Activated T-cell treated with anti-CD3 and anti-CD28 coated beads for 24 hours (primary cell): ENCODE measurements around the gene ZNF76.

Experiments used
- DNase-seq: peaks from one replicate; pipeline ENCODE4 v3.0.0-alpha.2; 2020; ENCODE audit warnings: low read depth

The ZNF76 gene

DNA sequence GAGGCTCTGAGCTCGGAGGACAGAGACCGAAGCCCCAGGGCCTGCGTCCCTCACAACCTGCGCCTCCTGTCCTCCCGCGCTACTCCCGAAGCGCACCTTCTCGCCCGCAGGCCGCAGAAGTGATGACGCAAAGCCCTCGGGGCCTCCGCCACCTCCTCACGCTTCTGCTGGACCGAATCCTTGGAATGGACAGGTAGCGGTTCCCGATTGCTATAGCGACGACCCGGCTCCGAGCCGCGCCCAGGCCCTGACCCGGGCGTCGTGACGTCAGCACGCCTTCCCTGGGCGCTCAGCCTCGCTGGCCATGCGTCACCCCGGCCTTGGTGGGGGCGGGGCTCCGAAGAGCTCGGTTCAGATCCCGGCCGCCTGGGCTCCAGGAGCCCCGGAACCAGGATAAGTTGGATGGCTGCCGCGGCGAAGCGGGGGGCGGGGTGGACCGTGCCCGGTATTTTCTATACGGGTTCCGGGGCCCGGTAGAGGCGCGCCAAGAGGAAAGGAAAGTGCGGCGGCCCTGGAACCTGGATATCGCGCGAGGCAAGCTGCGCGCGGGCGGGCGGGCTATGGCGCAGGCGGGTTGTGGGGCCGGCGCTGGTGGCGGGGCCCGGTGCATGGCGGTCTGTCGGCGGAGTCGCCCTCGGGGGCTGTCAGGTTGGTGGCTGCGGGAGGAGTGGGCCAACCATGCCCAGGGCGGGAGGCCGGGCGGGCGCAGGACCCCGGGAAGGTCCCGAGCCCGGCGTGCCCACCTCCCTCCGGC, at the start of gene ZNF76:
ZNF76 (plus strand) TSS at position 542 of the 754 bp plus-strand sequence. CDS start 21,417 bp downstream, outside the sequence.
- DNase-seq = peak; percentile 89

DNA sequence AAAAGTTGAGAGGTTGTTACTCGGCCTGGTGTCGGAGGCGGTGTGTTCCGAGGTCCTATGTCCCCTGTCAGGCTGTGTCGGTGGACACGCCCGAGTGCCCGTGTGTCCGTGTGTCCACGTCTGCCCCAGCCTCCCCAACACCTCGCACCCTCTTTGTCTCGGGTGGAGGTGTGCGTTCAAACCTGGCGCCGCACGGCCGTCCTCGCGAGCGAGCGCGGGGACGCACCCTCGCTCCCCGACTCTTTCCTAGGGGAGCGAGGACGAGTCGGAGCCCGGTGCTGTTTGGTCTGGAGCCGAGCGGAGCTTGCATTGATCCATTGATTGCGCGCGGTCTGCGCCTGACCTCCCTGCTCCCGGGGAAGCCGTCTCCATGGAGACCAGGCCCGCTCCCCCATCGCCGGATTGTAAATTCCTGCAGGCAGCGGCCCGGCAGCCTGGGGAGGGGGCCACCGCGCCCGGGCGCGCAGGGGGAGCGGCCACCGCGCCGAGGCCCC, 46.2 kb upstream of the ZNF76 start:
- no peak for DNase-seq

DNA sequence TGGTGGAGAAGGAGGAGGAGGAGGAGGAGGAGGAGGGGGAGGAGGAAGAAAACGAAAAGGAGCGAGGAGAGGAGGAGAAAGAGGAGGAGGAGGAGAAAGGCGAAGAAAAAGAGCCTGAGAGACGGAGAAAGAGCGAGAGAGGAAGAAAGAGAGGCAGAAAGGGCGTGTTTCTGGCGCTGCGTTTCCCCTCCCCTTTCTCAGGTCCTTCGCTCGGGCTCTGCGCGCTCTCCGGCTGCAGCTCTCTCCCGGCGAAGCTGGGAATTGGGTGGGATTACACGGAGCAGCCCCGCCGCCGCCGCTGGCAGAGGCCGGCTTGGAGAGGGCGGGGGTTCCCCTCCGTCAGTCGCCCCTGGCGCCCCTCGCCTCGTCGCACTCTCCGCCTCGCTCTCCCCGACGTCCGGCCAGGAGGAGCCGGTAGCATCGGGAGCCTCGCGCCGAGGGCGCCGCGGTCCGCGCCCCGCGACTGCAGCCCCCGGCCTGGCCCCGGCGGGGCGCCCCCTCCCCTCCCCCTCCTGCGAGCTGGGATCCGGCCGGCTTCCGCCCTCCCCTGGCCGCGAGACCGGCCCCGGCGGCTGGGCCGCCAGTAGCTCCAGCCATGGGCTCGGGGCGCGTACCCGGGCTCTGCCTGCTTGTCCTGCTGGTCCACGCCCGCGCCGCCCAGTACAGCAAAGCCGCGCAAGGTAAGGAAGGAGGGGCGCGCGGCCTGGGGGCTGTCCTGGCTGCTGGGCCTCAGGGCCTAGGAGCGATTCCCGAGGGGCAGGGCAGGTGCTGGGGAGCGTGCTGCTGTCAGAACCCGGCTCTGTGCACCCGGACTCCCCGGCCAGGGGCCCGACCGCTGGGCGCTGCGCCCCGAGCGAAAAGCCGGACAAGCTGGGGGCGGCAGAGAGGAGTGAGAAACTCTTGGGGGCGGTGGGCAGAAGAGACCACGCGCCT, 45.4 kb upstream of the ZNF76 start, which contains the start of gene SCUBE3:
SCUBE3 (plus strand) TSS at position 133 of the 933 bp plus-strand sequence; CDS start at position 596, 463 bp downstream.
- no peak for DNase-seq

DNA sequence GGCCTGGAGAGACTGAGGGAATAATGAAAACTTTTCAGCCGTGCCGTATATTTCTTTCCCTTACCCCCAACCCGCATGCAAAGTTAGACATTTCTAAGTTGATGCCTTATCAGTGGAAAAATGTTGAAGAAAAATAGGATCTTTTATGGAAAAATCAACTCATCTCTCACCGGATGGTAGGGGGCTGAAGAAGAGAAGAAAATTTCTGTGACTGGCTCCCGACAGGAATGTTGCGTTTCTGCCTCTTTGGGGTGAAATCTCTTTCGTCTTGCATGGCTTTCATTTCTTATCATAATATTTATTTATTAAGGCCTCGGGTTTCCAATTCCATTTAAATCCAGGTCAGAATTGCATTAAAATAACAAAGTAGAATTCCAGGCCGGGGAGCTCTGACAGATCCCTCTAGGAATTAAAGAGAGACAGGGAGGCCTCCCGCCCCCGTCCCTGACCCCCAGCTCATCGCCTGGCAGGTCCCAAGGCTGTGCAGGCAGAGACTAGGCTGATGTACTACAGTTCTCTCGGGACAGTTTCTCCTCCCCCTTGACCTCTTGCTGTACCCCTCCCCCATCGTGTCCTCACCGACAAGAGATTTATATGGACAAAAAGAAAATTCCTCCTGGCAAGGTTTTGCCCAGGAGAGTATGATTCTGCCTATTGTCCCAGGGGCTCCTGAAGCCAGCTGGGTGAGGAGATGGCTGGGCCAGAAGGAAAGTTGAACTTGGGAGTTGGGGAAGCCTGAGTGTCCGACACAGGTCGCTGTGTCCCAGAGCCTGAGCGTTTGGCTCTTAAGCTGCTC, 44.5 kb upstream of the ZNF76 start:
- DNase-seq = no peak

DNA sequence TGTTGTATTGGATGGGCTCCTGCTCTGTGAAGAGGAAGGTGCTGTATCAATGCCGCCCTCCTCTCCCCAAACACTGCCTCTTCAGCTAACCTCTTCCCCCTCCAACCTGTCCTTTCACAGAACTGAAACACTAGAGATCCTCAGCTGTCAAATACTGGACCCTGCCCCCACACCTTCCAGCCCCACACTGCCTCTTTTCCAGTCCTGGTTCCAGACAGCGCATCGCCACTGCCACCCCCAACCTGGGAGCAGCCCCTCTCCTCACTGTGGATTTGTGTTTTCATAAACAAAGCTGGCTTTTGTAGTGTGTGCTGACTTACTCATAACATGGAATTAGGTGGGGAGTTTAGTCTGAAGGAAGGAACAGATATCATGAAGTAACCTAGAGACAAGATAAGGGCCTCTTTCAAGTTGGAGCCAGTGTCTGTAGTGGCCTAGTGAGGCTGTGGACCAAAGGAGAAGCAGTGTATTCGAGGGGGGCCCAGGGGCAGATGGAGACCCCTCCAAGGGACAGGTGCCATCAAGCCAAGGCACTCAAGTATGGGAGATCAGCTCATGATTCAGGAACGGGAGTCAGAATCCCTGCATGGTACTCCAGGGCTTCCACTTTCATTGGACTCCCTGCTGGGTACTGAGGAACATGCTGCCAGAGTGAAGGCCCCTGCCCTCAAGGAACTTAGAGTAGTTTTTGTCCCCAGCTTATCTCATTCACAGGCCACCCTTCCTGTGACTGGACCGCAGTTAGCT, 43.7 kb upstream of the ZNF76 start:
- DNase-seq = no peak

DNA sequence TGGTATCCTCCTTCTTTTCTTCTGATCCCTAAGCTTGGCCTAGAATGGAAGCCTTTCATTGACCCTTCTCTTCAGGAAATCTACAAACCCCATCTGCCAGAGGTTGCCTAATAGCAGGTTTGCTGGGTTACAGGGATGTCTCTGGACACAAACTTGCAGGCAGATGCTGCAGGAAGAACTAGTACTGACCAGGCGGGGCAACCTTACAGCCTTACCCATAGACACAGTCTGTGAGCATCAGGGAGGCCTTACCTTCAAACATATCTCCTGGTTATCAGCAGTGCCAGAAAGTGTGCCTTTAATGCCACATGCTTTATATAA, 43.2 kb upstream of the ZNF76 start:
- no peak for DNase-seq

DNA sequence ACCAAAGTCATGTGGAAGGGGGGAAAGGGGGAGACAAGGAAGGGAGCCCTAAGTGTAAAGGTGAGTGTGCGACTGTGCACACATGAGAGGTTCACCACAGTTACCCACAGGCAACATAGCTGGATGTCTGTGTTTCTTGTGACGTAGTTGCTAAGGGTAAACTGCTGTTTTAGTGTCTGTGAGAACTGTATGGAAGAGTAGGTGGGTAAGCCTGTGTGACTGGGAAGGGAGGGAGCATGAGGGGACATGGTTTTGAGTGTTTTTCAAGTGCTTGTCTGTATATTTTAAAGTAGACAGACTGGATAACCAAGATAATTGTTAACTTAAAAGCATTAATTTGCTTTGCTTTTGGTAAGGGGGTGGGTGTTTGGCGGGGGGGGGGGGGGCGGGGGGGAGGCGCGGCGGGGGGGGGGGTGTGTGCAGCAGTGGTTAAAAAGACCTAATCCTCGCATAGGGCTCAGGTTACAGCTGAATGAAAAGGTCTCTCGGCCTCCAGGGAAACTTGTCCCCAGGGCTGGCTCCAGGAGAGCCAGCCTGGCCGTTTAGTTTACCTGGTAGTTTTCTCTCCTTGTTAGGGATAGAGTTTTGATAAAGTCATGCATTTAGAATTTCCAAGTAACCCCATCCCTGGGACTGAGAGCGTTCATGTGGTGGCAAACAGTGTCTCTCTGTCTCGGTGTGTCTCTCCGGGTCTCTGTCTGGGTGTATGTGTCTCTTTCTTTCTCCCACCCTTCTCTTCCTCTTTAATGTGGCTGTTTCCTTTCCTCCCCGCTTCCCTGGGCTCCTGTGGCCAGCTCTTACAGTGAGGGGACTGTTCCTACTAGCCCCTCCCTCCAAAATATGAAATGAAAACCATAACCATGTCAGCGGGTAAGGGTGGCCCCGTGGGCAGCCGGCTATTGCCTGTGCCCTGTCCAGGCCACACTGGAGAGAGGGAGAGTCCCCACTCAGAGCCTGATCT, 42.4 kb upstream of the ZNF76 start:
- DNase-seq = no peak

DNA sequence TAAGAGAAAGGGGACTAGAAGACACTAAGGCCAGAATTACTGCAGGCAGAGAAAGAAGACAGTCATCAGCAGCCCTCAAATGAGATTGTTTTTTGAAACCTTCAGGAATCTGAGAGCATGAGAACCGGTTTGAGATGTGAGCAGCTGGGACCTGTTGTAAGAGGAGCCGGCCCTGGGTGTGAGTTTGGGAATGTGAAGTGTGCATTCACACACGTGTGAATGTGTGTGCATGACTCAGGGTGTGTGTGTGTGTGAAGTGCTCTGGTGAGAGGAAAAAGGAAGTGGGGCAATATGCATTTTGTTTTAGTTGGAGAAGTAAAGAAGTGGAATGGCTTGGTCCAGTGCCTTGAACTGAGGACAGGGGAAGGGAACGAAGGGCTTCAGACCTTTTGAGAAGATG, 41.5 kb upstream of the ZNF76 start:
- no peak for DNase-seq

DNA sequence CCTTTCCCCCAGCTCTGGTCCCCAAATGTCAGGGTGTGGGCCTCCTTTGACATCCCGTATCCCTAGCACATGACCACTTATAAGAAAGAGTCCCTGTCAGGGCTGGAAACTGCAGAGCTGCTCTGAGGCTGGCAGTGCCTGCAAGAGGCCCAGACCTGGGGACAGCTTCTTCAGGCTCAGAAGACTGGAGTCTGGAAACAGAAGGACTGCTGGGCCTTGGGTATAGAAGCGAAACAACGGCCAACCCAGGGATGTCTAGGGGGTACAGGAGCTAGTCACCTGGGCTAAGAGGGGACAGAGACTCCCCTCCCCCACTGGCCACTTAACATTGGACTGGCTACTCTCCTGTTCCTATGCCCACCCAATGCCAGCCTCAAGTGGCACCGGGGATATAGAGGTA, 41.1 kb upstream of the ZNF76 start:
- DNase-seq = no peak

DNA sequence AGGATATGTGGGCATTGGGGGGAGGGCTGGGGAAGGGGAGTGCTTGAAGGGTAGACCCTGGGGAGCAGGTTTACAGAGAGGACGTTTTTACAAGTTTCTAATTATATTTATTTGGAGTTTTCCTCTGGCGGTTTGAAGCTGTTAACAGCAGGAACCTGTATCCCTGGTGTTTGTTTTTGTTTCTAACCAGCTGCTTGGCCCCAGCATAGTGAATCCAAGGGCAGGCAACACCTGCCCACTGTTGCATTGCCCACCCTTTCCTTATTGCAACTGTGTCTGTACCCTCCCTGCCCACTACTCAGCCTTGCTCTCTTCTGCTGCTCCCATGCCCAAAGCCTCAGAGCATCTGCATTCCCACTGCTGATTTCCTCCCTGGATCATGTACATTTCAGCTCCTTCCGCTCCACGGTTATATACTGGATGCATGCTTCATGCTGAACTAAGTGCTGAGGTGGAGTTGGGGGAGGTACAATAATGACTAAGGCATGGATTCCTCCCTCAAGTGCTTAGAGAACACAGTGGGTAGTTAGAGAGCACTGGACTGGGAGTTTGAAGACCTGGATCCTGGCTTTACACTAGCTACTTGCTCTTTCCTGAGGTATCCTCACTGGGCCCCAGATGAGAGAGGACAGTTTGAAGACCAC, 39.7 kb upstream of the ZNF76 start:
- DNase-seq = no peak

DNA sequence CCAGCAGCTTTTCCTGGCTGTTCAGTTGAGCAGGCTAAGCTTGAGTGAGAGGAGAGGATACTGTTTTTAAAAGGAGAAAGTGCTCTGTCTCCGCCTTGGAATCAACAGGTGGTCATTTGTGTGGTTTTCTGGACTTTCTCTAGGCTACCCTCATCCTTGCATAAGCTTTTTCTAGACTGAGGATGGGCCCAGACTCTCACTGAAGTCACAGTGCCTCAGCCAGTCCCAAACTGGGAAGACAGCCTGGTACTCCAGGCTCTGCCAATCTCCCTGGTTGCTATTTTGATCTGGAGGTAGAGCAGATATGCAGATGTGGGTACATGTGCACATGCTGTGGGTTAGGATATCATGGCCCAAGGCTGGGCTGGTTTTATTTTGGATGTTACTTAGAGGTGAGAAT, 38.8 kb upstream of the ZNF76 start:
- DNase-seq = no peak

DNA sequence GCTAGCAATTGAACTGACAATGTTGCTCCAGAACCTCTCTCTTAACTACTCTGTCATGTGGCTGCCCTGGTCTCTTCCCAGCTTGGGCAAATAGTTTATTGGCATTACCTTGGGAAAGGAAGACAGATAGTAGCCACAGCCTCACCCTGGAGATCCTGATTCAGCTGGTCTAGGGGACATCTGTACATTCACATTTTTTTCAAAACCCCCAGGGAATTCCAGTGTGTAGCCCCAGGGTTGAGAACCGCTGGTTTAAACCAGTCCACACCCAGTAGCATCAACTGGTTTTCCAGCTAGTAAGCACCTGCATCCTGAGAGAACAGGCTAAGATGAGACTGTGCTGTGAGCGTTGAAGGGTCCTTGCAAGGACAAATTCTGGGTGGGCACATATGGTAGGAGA, 36.1 kb upstream of the ZNF76 start:
- no peak for DNase-seq

DNA sequence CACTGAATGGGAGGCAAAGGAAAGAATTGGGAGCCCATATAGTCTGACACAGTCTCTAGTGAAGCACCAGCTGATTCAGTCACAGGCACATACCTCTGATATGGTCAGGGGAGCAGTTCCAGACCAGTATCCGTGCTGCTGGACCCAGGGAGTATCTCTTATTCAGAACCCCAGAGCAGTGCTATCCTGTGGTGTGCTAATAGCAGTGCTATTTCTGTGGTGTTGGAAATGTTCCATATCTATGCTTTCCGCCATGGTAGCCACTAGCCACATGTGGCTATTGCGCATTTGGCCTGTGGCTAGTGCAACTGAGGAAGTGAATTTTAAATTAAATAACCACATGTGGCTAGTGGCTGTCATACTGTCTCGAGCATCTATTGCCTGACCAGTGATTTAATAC, 34.8 kb upstream of the ZNF76 start:
- no peak for DNase-seq

DNA sequence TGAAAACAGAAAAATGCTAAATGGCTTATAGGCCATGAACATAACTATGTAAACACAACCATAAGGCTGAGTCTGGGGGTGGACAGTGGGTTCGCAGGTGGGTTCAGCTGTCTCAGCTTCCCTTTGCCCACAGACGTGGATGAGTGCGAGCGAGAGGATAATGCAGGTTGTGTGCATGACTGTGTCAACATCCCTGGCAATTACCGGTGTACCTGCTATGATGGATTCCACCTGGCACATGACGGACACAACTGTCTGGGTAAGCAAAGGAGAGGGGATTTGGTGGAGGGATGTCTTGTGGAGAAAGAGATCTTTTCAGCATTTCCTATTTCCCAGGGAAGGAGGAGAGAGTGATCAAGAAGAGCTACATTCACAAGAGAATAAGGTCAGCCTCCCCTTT, 31.1 kb upstream of the ZNF76 start:
- DNase-seq = no peak

DNA sequence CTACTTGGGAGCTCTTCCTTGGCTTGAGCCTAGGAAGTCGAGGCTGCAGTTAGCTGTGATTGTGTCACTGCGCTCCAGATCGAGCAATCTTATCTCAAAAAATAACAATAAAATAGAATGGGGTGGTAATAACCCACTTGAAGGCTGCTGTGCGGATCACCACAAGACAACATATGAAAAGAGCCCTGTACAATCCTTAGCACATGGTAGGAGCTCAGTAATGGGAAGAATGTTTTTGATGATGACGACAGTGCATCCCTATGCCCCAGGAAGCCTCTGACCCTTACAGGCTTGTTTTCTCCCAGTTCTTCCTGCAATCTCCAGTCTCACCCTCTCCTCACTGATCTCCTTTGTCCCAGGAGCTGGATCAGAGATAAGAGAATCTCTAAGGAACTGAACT, 30.2 kb upstream of the ZNF76 start:
- DNase-seq = no peak

DNA sequence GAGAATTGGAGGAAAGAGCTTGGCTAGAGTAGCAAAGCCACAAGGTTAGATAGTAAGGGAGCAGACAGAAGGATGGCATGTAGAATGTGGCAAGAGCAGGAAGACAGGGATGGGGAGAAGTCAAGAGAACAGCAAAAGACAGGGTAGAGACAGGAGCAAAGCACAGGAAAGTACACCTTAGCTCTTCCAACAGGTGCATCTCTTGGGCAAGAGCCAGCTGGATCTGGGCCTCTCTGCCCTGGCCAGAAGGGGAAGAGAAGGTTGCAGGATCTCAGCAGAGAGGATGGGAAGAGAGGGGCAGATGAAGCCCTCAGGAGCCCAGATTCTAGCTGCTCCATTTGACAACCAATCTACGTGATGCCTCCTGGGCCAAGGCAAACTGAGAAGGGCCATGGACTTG, 29.0 kb upstream of the ZNF76 start:
- no peak for DNase-seq

DNA sequence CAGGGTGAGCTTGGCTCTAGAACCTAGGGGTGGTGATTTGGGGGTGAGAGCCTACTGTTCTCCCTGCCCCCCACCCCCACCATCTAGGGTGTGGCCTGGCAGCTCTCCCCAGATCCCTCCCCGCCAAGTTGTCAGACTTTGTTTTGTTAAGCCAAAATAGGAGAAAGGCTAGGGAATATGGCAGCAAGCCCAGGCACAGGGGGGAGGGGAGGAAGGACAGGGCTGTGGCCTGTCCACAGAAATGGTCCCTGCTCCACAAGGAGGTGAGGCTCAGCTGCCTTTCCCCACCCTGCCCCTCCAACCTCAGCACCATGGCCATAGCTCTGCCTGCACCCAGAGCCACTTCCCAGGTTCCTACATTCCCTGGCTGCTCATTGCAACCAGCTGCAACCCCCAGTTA, 28.6 kb upstream of the ZNF76 start:
- no peak for DNase-seq

DNA sequence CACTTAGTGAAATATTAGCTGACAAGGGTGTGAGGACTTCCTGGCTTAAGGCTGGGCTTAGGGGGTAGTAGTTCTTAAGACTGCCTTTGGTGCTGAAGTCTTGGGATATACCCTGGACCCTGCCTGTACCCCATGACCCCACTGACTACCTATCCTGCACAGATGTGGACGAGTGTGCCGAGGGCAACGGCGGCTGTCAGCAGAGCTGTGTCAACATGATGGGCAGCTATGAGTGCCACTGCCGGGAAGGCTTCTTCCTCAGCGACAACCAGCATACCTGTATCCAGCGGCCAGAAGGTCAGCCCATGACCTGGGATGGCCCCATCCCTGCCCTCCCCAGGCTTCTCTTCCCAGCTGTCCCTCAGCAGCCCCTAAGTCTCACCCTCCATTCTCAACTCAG, 28.0 kb upstream of the ZNF76 start:
- no peak for DNase-seq

DNA sequence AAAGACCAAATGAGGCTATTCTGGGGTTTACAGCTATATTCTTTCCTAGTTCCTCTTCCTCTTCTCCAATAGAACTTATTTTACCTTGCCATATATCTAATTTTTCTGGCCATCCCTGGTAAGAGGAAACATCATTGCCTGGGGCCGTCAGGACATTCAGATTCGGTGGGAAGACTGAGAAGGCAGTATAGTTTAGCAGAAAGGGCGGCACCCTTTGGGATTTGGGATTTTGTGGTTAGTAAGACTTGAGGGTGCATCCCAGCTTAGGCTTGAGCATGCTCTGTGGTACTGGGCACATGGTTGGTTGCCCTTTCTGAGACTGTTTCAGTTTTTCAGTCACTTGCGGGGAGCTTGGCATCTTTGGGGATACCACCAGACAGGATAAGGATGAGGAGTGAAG, 24.6 kb upstream of the ZNF76 start:
- DNase-seq = no peak

DNA sequence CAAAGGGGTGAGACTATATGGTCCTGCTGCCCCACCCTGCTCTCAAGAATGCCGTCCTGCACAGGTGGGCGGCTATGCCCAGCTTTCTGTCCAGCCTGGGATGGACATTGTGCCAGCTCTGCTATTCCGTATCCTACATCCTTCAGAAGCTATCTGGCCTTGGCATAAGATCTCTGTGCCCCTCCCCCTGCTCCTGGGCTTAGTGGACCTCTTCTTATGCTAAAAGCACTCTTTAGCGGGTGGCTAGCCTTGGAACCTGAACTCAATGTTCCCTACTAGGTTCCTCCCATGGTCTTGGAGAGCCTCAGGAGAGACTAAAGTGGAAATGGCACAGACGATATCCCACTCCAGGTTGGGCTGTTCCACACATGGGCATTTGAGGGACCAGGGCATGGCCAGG, 23.3 kb upstream of the ZNF76 start:
- no peak for DNase-seq
